Liver (tissue), 3 donors: ENCODE results near the gene UNC13B.

Experiments
- HNF4G ChIP-seq: IDR thresholded peaks from 2 replicates; pipeline ENCODE4 v1.6.1; 2016; ENCODE audit warnings: antibody characterized with exemption
- RAD21 ChIP-seq, 2 donors: IDR thresholded peaks; 2 replicates each; pipeline ENCODE4 v1.6.1; 2016; ENCODE audit warnings: antibody characterized with exemption in 2 of 2, mild to moderate bottlenecking in 2 of 2
- ZBTB33 ChIP-seq: IDR thresholded peaks from 2 replicates; pipeline ENCODE4 v1.6.1; 2016; ENCODE audit warnings: antibody characterized with exemption
- TF ChIP-seq, protein P1 (sequence below): fragments of 150-350 bp; IDR thresholded peaks from 2 replicates; pipeline ENCODE4 v1.5.1; 2017; ENCODE audit warnings: improper control_type of control experiment, low read depth, low read length; ENCODE audit not compliant: missing input control
- donor health status: healthy.
- donor health status: healthy.

DNA sequence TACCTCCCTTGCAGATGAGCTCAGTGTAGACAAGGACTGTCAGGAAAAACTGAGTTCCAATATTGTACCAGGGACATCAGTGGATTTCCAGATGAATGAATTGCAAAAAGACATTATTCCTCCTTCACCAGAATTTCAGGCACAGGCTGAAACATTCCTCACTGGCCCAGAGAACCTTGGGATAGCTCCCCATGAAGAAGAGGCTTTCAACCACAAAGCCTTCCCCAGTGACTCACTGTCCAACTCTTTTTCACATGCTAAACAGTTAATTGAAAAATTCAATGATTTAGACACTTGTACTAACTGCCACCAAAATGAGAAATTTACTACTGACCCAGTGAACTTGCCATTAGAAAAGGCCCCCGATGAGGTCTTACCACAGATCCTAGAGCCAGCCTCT is 144.5 kb downstream of the UNC13B start:
- TF ChIP-seq, protein P1, sequence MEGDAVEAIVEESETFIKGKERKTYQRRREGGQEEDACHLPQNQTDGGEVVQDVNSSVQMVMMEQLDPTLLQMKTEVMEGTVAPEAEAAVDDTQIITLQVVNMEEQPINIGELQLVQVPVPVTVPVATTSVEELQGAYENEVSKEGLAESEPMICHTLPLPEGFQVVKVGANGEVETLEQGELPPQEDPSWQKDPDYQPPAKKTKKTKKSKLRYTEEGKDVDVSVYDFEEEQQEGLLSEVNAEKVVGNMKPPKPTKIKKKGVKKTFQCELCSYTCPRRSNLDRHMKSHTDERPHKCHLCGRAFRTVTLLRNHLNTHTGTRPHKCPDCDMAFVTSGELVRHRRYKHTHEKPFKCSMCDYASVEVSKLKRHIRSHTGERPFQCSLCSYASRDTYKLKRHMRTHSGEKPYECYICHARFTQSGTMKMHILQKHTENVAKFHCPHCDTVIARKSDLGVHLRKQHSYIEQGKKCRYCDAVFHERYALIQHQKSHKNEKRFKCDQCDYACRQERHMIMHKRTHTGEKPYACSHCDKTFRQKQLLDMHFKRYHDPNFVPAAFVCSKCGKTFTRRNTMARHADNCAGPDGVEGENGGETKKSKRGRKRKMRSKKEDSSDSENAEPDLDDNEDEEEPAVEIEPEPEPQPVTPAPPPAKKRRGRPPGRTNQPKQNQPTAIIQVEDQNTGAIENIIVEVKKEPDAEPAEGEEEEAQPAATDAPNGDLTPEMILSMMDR: no peak
- no peak for TF ChIP-seq ZBTB33
- TF ChIP-seq RAD21 (IDR thresholded peaks at IDR 0.05): no peak
- TF ChIP-seq HNF4G: no peak
